HepG2 (cell line): Measurements from ENCODE around the gene HOXD8. TPM values are rescaled to one million over a fixed set of nuclear protein-coding genes. Genes with fewer than 3 reads are reported as not detected.

Source experiments
- ATAC-seq: fragments of 200-7000 bp; cut with Tn5 transposase; 3 replicates; pipeline ENCODE4 v1.9.1; 2020; ENCODE audit warnings: mild to moderate bottlenecking, moderate library complexity
- BruUV-seq: library from RNA; stranded (reverse); fragments of 400-500 nt; replicated peaks from 2 replicates; lab custom pipeline; 2021; lab: Mats Ljungman, UMichigan
- CTCF ChIA-PET: fragments of 300-600 bp; formaldehyde crosslinking; extraction: SDS; loops from one replicate; lab custom pipeline; 2021; ENCODE audit warnings: low total read pairs, inconsistent platforms, low intra/inter-chr PET ratio; lab: Yijun Ruan, JAX
- POLR2A ChIA-PET: fragments of 350-600 bp; sonication (Branson Sonifier 250); formaldehyde crosslinking; loops from one replicate; lab custom pipeline; 2020; ENCODE audit warnings: antibody characterized with exemption, inconsistent platforms; lab: Yijun Ruan, JAX
- DNase-seq: peaks from one replicate; pipeline ENCODE4 v3.0.0-alpha.2; 2015; ENCODE audit warnings: low spot score
- FAIRE-seq: peaks from 3 replicates; lab custom pipeline; 2011; peaks lifted over from hg19 to GRCh38; lab: Jason Lieb, UNC
- H2AFZ ChIP-seq: one replicate; pipeline ENCODE4 v1.6.1; 2011; ENCODE audit warnings: low read length, inconsistent platforms
- H3K27ac ChIP-seq: fragments of 300-600 bp; 3 replicates; pipeline ENCODE4 v1.8.0; 2011; ENCODE audit warnings: mixed run types, mild to moderate bottlenecking, mixed read lengths, low read length, inconsistent platforms; ENCODE audit not compliant: insufficient read depth; ENCODE audit errors: extremely low read length
- H3K27me3 ChIP-seq, 2 experiments: fragments of 200-600 bp in 1 of 2; 2 replicates in 1 of 2; 3 replicates in 1 of 2; pipeline versions ENCODE4 v1.6.0 to v1.8.0; 2011; ENCODE audit warnings: low read length in 2 of 2, mild to moderate bottlenecking in 2 of 2, moderate library complexity in 2 of 2, inconsistent platforms in 1 of 2; ENCODE audit not compliant: insufficient read depth in 2 of 2, control insufficient read depth in 1 of 2
- H3K36me3 ChIP-seq, 2 experiments: fragments of 200-600 bp in 1 of 2; replicated peaks in 1 of 2; 2 replicates in 1 of 2; 3 replicates in 1 of 2; pipeline versions ENCODE4 v1.5.1 to v1.8.0; 2011; ENCODE audit warnings: low read length in 2 of 2, inconsistent platforms in 1 of 2; ENCODE audit not compliant: insufficient read depth in 2 of 2, control insufficient read depth in 1 of 2
- H3K4me1 ChIP-seq: 2 replicates; pipeline ENCODE4 v1.5.1; 2012; ENCODE audit warnings: low read length, inconsistent platforms; ENCODE audit not compliant: insufficient read depth
- H3K4me2 ChIP-seq: 2 replicates; pipeline ENCODE4 v1.6.0; 2011; ENCODE audit warnings: low read depth, low read length, inconsistent platforms
- H3K4me3 ChIP-seq, 3 experiments: fragments of 200-600 bp in 1 of 3; sonication (generic), shearing (Covaris generic) in 1 of 3; replicated peaks in 1 of 3; 2 replicates each; pipeline ENCODE4 v1.5.1; 2011 to 2016; ENCODE audit warnings: low read length in 3 of 3, inconsistent platforms in 2 of 3, low read depth in 2 of 3, mild to moderate bottlenecking in 2 of 3, control low read depth in 1 of 3, mixed read lengths in 1 of 3; ENCODE audit not compliant: insufficient read depth in 1 of 3
- H3K79me2 ChIP-seq: one replicate; pipeline ENCODE4 v1.6.1; 2011; ENCODE audit warnings: low read length, inconsistent platforms; ENCODE audit not compliant: insufficient read depth
- H3K9ac ChIP-seq: 2 replicates; pipeline ENCODE4 v1.6.0; 2011; ENCODE audit warnings: mild to moderate bottlenecking, low read depth, low read length, inconsistent platforms; ENCODE audit not compliant: insufficient read depth
- H3K9me3 ChIP-seq: 2 replicates; pipeline ENCODE4 v1.5.1; 2012; ENCODE audit warnings: mild to moderate bottlenecking, low read length
- H4K20me1 ChIP-seq: 2 replicates; pipeline ENCODE4 v1.6.0; 2011; ENCODE audit warnings: inconsistent platforms, mild to moderate bottlenecking, low read length, moderate library complexity; ENCODE audit not compliant: insufficient read depth
- DPF2 ChIP-seq: sonication (generic); formaldehyde crosslinking; IDR thresholded peaks from 2 replicates; pipeline ENCODE4 v1.4.0; 2020; ENCODE audit warnings: mild to moderate bottlenecking, low read depth, missing genetic modification reagents, borderline replicate concordance
- KDM1A ChIP-seq: IDR thresholded peaks from 2 replicates; pipeline ENCODE4 v1.6.1; 2016; ENCODE audit warnings: missing compliant biosample characterization
- MTF2 ChIP-seq: sonication (generic); formaldehyde crosslinking; IDR thresholded peaks from 2 replicates; pipeline ENCODE4 v1.5.0; 2020; ENCODE audit warnings: missing genetic modification reagents, borderline replicate concordance
- ZBTB34 ChIP-seq: sonication (generic); formaldehyde crosslinking; IDR thresholded peaks from 2 replicates; pipeline ENCODE4 v1.8.0; 2022; ENCODE audit warnings: mild to moderate bottlenecking, missing genetic modification reagents
- ZC3H4 ChIP-seq: sonication (generic); formaldehyde crosslinking; IDR thresholded peaks from 2 replicates; pipeline ENCODE4 v1.4.0; 2020; ENCODE audit warnings: missing genetic modification reagents, borderline replicate concordance
- ZNF143 ChIP-seq: sonication (generic); formaldehyde crosslinking; IDR thresholded peaks from 2 replicates; pipeline ENCODE4 v1.4.0; 2020; ENCODE audit warnings: missing genetic modification reagents
- ZNF33A ChIP-seq: sonication (generic); formaldehyde crosslinking; IDR thresholded peaks from 2 replicates; pipeline ENCODE4 v1.5.1; 2020; ENCODE audit warnings: missing genetic modification reagents, mild to moderate bottlenecking, moderate library complexity, borderline replicate concordance
- ZNF788 ChIP-seq: sonication (generic); formaldehyde crosslinking; IDR thresholded peaks from 2 replicates; pipeline ENCODE4 v1.5.0; 2020; ENCODE audit warnings: mild to moderate bottlenecking, missing genetic modification reagents, borderline replicate concordance
- WGBS: methylation state at CpG from one replicate; pipeline ENCODE4 v1.1.6; 2017; ENCODE audit warnings: low lambda C conversion rate; 5-methylcytosine and 5-hydroxymethylcytosine counted together
- in situ Hi-C: cut with HindIII; loops from 2 replicates; pipeline ENCODE4 v1.10.0; 2017; ENCODE audit warnings: low pct_unique_long_range_greater_than_20kb; ENCODE audit not compliant: extremely low pct_ligation_motif_present
- intact Hi-C: fragments of 100-400 bp; cut with micrococcal nuclease; formaldehyde crosslinking; loops from one replicate; pipeline ENCODE4 v1.10.0; 2022; ENCODE audit not compliant: unreplicated experiment
- polyA plus RNA-seq, 8 experiments: library from polyadenylated mRNA; depleted of rRNA in 3 of 8; stranded (reverse) in 7 of 8; unstranded in 1 of 8; fragments of >200 nt; fragmentation: Illumina TruSeq in 4 of 8; extraction: Trizol in 4 of 8; gene quantifications; 2 replicates each; pipeline versions ENCODE4 v1.2.1 to v1.2.3, GENCODE V29; 2011 to 2016; ENCODE audit warnings: low read depth in 4 of 8, missing spikeins in 1 of 8, mixed read lengths in 1 of 8; ENCODE audit not compliant: insufficient read depth in 1 of 8
- total RNA-seq, 5 experiments: library from RNA; depleted of rRNA; stranded (reverse); fragments of >200 nt; fragmentation: Illumina TruSeq; extraction: Trizol; gene quantifications; 2 replicates each; pipeline ENCODE4 v1.2.3, GENCODE V29; 2016; ENCODE audit warnings: low read depth in 1 of 5
- TF ChIP-seq, protein P1 (sequence below): IDR thresholded peaks from 2 replicates; pipeline ENCODE4 v1.6.1; 2016; ENCODE audit warnings: missing compliant biosample characterization, missing genetic modification reagents, borderline replicate concordance

Gene HOXD8
- total and polyA plus RNA-seq, 2 of the 13 experiments (the other 11 are each of a cell fraction or from before 2014, with no cell fraction given): not detected

DNA sequence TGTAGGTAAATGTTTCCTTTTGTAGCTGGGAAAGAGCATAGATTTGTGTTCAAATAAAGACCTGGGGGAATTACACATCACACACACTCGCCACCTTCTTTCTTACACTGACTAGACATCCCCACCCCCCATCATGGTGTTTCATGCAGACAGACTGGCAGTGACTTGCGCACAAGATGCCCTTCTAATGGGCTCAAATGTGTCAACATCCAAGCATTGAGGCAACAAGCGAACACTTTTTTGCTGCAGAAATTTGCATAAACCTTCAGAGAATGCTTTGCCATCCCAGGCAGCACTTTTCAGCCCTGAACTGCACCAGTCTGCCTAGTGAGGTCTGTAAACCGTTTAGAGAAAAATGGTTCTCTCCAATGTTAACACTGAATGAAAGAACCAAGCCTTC, 4.5 kb downstream of the HOXD8 start:
- no peak for DNase-seq
- WGBS: 17% methylated on average over 4 of the region's 4 CpGs
- Histone ChIP-seq H3K27me3 (peaks cover 7 to 87% of the 10 kb centered on the region in 2 experiments; a peak in 4 of 5 replicates), H2AFZ (no peak overlapping the region), H3K4me2 (no peak overlapping the region), H4K20me1 (no peaks in the 10 kb centered on the region)
- intact Hi-C loops: no loop called here
- no TSS peak for BruUV-seq
- CTCF ChIA-PET: no interaction called here
- no peak for ATAC-seq
- TF ChIP-seq ZBTB34 (CRISPR knock-in tag) (no peak), DPF2 (CRISPR knock-in tag) (no peak), KDM1A (CRISPR knock-in tag) (no peak), ZC3H4 (no peak), ZNF788 (no peak), MTF2 (no peak), ZNF33A (CRISPR knock-in tag) (no peak), ZNF143 (CRISPR knock-in tag) (no peak)
- TF ChIP-seq, protein P1, sequence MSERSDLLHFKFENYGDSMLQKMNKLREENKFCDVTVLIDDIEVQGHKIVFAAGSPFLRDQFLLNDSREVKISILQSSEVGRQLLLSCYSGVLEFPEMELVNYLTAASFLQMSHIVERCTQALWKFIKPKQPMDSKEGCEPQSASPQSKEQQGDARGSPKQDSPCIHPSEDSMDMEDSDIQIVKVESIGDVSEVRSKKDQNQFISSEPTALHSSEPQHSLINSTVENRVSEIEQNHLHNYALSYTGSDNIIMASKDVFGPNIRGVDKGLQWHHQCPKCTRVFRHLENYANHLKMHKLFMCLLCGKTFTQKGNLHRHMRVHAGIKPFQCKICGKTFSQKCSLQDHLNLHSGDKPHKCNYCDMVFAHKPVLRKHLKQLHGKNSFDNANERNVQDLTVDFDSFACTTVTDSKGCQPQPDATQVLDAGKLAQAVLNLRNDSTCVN: no peak
- TF ChIP-seq, all 625 proteins: peak for 0
- in situ Hi-C loops: no loop called here
- POLR2A ChIA-PET: no interaction called here
- H3K9me3 ChIP-seq: no peaks in the 10 kb centered on the region
- no peak for FAIRE-seq
- no peaks in the 10 kb centered on the region for H3K79me2 ChIP-seq
- H3K36me3 ChIP-seq: no peaks in the 10 kb centered on the region
- H3K4me1 ChIP-seq: 0 out of 2 replicates have a peak, but pooled peaks cover under 1% of the 10 kb centered on the region
- H3K9ac ChIP-seq: no peak overlapping the region
- no peak overlapping the region for H3K27ac ChIP-seq
- no peak overlapping the region for H3K4me3 ChIP-seq
